Tibial nerve (tissue), 4 donors: ENCODE measurements around the gene MRPS34.

Experiments used
- CTCF ChIP-seq, 5 experiments: fragments of 200-600 bp in 3 of 5; fragments of 450-650 bp in 2 of 5; sonication (generic) in 3 of 5; IDR thresholded peaks; one replicate each; pipeline ENCODE4 v1.5.1; 2016 to 2019; ENCODE audit warnings: antibody characterized with exemption in 5 of 5, mild to moderate bottlenecking in 3 of 5, moderate library complexity in 2 of 5
- EP300 ChIP-seq, 2 donors: sonication (generic); formaldehyde crosslinking; IDR thresholded peaks; one replicate each; pipeline ENCODE4 v1.6.1; 2017; ENCODE audit warnings: antibody characterized with exemption in 2 of 2, mild to moderate bottlenecking in 1 of 2
- POLR2A ChIP-seq, 2 donors: fragments of 450-650 bp; IDR thresholded peaks; one replicate each; pipeline ENCODE4 v1.6.1; 2017; ENCODE audit warnings: antibody characterized with exemption in 2 of 2, mild to moderate bottlenecking in 2 of 2, moderate library complexity in 2 of 2

- TF ChIP-seq POLR2A (IDR thresholded peaks at IDR 0.05) (no peak), EP300 (IDR thresholded peaks at IDR 0.05) (no peak), CTCF (IDR thresholded peaks at IDR 0.05) (no peak)
These were observed 19.2 kb upstream of the MRPS34 start for GRCh38 chr16:1791943-1792812.
